Coronary artery (tissue), 2 donors: ENCODE measurements around the gene CPNE7.

Source experiments
- DNase-seq: peaks from one replicate; pipeline ENCODE4 v3.0.0-alpha.2; 2017; ENCODE audit warnings: low spot score
- H3K27ac ChIP-seq, 2 donors: fragments of 200-600 bp; sonication (generic); one replicate each; pipeline ENCODE4 v1.5.1; 2016 to 2019
- H3K4me3 ChIP-seq: fragments of 200-600 bp; sonication (generic); 2 replicates; pipeline ENCODE4 v1.5.1; 2016; ENCODE audit warnings: mild to moderate bottlenecking, moderate library complexity
- CTCF ChIP-seq: fragments of 200-600 bp; sonication (generic); IDR thresholded peaks from one replicate; pipeline ENCODE4 v1.5.1; 2019; ENCODE audit warnings: antibody characterized with exemption

CPNE7 gene

GRCh38 chr16:89615176-89615575 is 39.6 kb downstream of the CPNE7 start:
- no peak for TF ChIP-seq CTCF
- Histone ChIP-seq H3K27ac (no peak overlapping the region), H3K4me3 (no peak overlapping the region)
- no peak for DNase-seq

GRCh38 chr16:89615596-89616090 is 40.1 kb downstream of the CPNE7 start:
- TF ChIP-seq CTCF: peak; percentile 47
- no peak for DNase-seq
- Histone ChIP-seq H3K27ac (no peak overlapping the region), H3K4me3 (no peak overlapping the region)

- TF ChIP-seq CTCF: no peak
- DNase-seq: no peak
- no peak overlapping the region for H3K27ac ChIP-seq
- no peak overlapping the region for H3K4me3 ChIP-seq
Observed at GRCh38 chr16:89616623-89617022, 41.1 kb downstream of the CPNE7 start.

GRCh38 chr16:89617036-89617435 is 41.5 kb downstream of the CPNE7 start:
- no peak overlapping the region for H3K27ac ChIP-seq
- no peak for TF ChIP-seq CTCF
- DNase-seq: no peak
- no peak overlapping the region for H3K4me3 ChIP-seq

- Histone ChIP-seq H3K27ac (no peak overlapping the region), H3K4me3 (no peak overlapping the region)
- no peak for TF ChIP-seq CTCF
- no peak for DNase-seq
Observed at GRCh38 chr16:89618109-89618998, 42.8 kb downstream of the CPNE7 start.

GRCh38 chr16:89619840-89620239 is 44.3 kb downstream of the CPNE7 start:
- no peak overlapping the region for H3K27ac ChIP-seq
- no peak overlapping the region for H3K4me3 ChIP-seq
- DNase-seq: no peak
- no peak for TF ChIP-seq CTCF

GRCh38 chr16:89620406-89620841 is 44.9 kb downstream of the CPNE7 start:
- no peak for DNase-seq
- H3K4me3 ChIP-seq: no peak overlapping the region
- no peak overlapping the region for H3K27ac ChIP-seq
- TF ChIP-seq CTCF: no peak
